Ovary (tissue), 3 donors: Measurements from ENCODE around the gene DIDO1.

Experiments used
- CTCF ChIP-seq, 3 donors: fragments of 450-650 bp in 2 of 3; fragments of 200-600 bp in 1 of 3; IDR thresholded peaks; one replicate each; pipeline versions ENCODE4 v1.5.1 to v1.8.0; 2016 to 2022; ENCODE audit warnings: antibody characterized with exemption in 3 of 3, mild to moderate bottlenecking in 1 of 3
- POLR2A ChIP-seq: fragments of 450-650 bp; IDR thresholded peaks from one replicate; pipeline ENCODE4 v1.6.1; 2017; ENCODE audit warnings: antibody characterized with exemption, mild to moderate bottlenecking, moderate library complexity
- donor health status: DM: no; HTN: no; CAD: no.

- TF ChIP-seq CTCF (IDR thresholded peaks at IDR 0.05) (no peak), POLR2A (no peak)
Measured at GRCh38 chr20:62944746-62945145, 18.4 kb upstream of the DIDO1 start.
